GM13976 (cell line): ENCODE data around the gene PAPOLA.
"Not testable (repeated sequence)": the region's sequence is repeated elsewhere in the genome, so short reads cannot be mapped to it uniquely, and the experiment has no call there.

Experiments
- DNase-seq: peaks from one replicate; pipeline ENCODE4 v3.0.0; 2012; ENCODE audit warnings: low spot score
- in situ Hi-C: fragments of 300-500 bp; cut with MboI; formaldehyde crosslinking; loops from one replicate; pipeline ENCODE4 v1.12.0; 2022; ENCODE audit warnings: low sequenced_read_pairs, mixed read lengths, inconsistent platforms; ENCODE audit not compliant: unreplicated experiment
- TF ChIP-seq, protein P1 (sequence below): IDR thresholded peaks from 2 replicates; pipeline ENCODE4 v1.5.1; 2012; ENCODE audit warnings: borderline replicate concordance, mild to moderate bottlenecking; ENCODE audit not compliant: insufficient read depth; ENCODE audit errors: extremely low read depth, missing control alignments, control extremely low read depth

PAPOLA gene

DNA sequence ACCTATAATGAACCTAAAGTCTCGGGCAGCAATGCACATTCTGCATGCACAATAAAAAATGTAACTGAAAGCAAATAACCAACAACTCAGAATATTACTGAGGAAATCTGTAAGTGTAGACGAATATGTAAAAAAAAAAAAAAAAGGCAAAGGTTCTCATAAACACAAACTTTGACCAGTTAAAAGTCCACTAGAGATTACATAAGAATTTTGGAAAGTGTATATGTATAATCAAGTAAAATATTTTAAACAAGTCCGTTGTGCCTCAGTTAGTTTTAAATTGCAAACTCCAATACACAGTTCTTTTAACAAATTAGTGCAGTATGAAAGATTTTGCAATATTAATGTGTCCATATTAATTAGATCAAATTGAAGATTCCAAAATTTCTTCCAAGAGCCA is 35.3 kb upstream of the PAPOLA start:
- TF ChIP-seq, protein P1, sequence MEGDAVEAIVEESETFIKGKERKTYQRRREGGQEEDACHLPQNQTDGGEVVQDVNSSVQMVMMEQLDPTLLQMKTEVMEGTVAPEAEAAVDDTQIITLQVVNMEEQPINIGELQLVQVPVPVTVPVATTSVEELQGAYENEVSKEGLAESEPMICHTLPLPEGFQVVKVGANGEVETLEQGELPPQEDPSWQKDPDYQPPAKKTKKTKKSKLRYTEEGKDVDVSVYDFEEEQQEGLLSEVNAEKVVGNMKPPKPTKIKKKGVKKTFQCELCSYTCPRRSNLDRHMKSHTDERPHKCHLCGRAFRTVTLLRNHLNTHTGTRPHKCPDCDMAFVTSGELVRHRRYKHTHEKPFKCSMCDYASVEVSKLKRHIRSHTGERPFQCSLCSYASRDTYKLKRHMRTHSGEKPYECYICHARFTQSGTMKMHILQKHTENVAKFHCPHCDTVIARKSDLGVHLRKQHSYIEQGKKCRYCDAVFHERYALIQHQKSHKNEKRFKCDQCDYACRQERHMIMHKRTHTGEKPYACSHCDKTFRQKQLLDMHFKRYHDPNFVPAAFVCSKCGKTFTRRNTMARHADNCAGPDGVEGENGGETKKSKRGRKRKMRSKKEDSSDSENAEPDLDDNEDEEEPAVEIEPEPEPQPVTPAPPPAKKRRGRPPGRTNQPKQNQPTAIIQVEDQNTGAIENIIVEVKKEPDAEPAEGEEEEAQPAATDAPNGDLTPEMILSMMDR = no peak
- in situ Hi-C loops = no loop called here
- DNase-seq = no peak

DNA sequence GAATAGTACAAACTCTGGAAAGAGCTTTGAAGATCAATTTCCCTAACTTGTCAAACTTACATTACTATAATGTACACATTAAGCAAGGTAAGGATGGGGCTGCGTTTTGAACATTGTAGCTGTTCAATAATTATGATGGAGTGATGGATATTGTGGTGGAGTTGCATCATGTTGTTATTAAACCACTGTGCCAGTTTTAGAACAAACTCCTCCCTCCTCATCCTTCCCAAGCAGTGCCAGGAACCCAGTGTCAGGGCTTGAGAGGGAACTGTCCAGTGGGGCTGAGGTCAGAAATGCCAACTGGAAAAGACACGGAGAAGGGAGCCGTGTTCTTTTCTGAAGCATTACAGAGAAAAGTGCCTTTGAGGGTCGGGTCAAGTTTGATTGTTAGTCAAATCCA is 31.9 kb upstream of the PAPOLA start:
- TF ChIP-seq, protein P1 = no peak
- in situ Hi-C loops = no loop called here
- no peak for DNase-seq

DNA sequence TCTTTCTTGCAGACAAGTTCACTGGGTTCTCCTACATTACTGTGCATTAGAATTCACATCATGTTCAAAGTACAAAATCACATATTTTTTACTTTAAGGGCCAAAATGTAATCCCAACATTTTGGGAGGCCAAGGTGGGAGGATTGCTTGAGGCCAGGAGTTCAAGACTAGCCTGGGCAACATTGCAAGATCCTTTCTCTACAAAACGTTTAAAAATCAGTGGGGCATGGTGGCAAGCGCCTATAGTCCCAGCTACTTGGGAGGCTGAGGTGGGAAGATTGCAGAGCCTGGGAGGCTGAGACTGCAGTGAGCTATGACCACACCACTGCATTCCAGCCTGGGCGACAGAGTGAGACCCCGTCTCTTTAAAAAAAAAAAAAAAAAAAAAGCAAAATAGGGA is 31.2 kb upstream of the PAPOLA start:
- DNase-seq, in situ Hi-C loops: not testable (repeated sequence)

DNA sequence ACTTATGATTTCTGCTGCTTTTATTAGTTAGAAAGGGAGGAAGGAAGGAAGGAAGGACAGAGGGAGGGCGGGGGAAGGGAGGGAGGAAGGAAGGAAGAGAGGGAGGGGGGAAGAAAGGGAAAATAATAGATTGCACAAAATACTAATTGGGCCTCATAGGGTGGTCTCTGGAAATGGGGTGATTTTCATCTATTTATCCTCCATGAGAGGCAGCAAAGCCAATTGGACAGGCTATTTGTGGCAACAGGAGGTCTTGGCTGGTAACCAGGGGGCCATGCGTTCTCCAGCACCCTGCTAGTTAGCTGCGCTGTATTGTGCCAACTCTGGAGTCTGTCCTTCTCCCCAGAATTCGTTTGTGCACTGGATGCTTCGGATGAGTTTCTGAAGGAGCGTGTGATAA is 24.1 kb upstream of the PAPOLA start:
- in situ Hi-C loops = no loop called here

DNA sequence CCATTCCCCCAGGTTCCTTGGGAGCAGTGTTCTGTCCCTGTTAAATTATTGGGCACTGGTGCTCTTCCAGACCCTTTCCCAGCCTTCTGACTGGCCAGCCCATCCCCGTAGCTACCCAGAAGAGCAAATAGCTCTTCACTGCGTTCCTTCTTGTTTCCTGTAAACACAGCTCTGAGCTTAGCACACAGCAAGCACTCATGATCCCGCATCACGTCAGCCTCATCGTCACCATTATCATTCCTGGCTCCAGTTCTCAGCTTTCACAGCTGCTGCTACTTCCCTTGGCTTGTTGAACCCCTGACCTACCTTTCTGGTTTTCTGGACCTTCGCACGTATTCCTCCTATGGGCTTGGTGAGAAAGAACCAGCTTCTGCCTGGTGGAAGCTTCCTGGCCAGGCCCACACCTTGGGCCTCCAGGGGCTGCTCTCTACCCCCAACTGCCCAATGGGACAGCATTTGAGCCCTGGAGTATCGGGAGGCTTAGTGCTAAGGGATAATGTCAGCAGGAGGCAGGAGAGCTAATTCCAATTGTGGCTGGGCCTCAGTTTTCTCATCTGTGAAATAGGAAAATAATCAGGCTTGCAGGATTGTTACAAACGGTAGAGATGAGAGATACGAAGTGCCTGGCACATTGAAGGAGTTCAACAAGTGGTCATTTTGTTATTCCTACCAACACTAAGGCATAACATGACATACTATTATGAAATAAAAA is 22.6 kb upstream of the PAPOLA start:
- TF ChIP-seq, protein P1 = no peak
- in situ Hi-C loops = no loop called here
- no peak for DNase-seq

More for the DNA sequence above, 24.1 kb upstream of the PAPOLA start:
- TF ChIP-seq, protein P1 = no peak
- DNase-seq = no peak

- DNase-seq = no peak
- in situ Hi-C loops = no loop called here
- TF ChIP-seq, protein P1 = no peak
Observed at GRCh38 chr14:96481731-96482314, 20.4 kb upstream of the PAPOLA start.

GRCh38 chr14:96482986-96483385 is 19.2 kb upstream of the PAPOLA start:
- in situ Hi-C loops = no loop called here
- DNase-seq = no peak
- TF ChIP-seq, protein P1 = no peak
